ENCODE data around the gene CBR4. TPM values are rescaled to one million over a fixed set of nuclear protein-coding genes. Genes with fewer than 3 reads are reported as not detected.
"Not testable (repeated sequence)": the region's sequence is repeated elsewhere in the genome, so short reads cannot be mapped to it uniquely, and the experiment has no call there.

CBR4 gene
- total RNA-seq, 1 donor from 2014 or later = 34.2 TPM

- FAIRE-seq (no peak), DNase-seq (ENCODE audit: low spot score in 2 of 2) (no peak)
These were observed 14.3 kb downstream of the CBR4 start for GRCh38 chr4:168995537-168996295.

GRCh38 chr4:168994958-168995357 lies 15.1 kb downstream of the CBR4 start:
- DNase-seq (ENCODE audit: low spot score in 2 of 2) (no peak), FAIRE-seq (no peak)

GRCh38 chr4:168993714-168994510 lies 16.1 kb downstream of the CBR4 start:
- FAIRE-seq = no peak
- DNase-seq (ENCODE audit: low spot score in 2 of 2) = no peak

- DNase-seq (ENCODE audit: low spot score in 2 of 2); FAIRE-seq: not testable (repeated sequence)
These were observed 17.0 kb downstream of the CBR4 start for GRCh38 chr4:168992952-168993482.

GRCh38 chr4:168981942-168982341 lies 28.1 kb downstream of the CBR4 start:
- DNase-seq (ENCODE audit: low spot score in 2 of 2) = no peak
- FAIRE-seq = no peak

GRCh38 chr4:168981460-168981859 lies 28.6 kb downstream of the CBR4 start:
- no peak for DNase-seq (ENCODE audit: low spot score in 2 of 2)
- FAIRE-seq = no peak

GRCh38 chr4:168979338-168979737 lies 30.7 kb downstream of the CBR4 start:
- DNase-seq (ENCODE audit: low spot score in 2 of 2) (no peak), FAIRE-seq (no peak)

GRCh38 chr4:168978001-168978700 lies 31.9 kb downstream of the CBR4 start:
- no peak for DNase-seq (ENCODE audit: low spot score in 2 of 2)

GRCh38 chr4:168972596-168972995 lies 37.5 kb downstream of the CBR4 start:
- FAIRE-seq (no peak), DNase-seq (ENCODE audit: low spot score in 2 of 2) (no peak)

More at GRCh38 chr4:168978001-168978700, 31.9 kb downstream of the CBR4 start:
- no peak for FAIRE-seq

- no peak for FAIRE-seq
- no peak for DNase-seq (ENCODE audit: low spot score in 2 of 2)
These were observed 49.3 kb downstream of the CBR4 start for GRCh38 chr4:168960716-168961115.

GRCh38 chr4:168955674-168956073 lies 54.4 kb downstream of the CBR4 start:
- no peak for DNase-seq (ENCODE audit: low spot score in 2 of 2)
- FAIRE-seq = no peak

GRCh38 chr4:168952821-168953246 lies 57.2 kb downstream of the CBR4 start:
- not testable (repeated sequence) for FAIRE-seq; DNase-seq (ENCODE audit: low spot score in 2 of 2)

- no peak for FAIRE-seq
- no peak for DNase-seq (ENCODE audit: low spot score in 2 of 2)
These were observed 64.8 kb downstream of the CBR4 start for GRCh38 chr4:168945291-168945690.

GRCh38 chr4:168942985-168943384 lies 67.1 kb downstream of the CBR4 start:
- FAIRE-seq = no peak
- DNase-seq (ENCODE audit: low spot score in 2 of 2) = no peak

Small RNAs within 50 kb of the gene (small RNA-seq; reads per million reads assigned to genes)
- 21.6 reads per million, percentile 97 among the genes with 10 or more reads in this experiment for gene RNY4P17
